Brain microvascular endothelial cell (primary cell): ENCODE results near the gene SMAD3.

Experiments
- DNase-seq: peaks from one replicate; pipeline ENCODE4 v3.0.0-alpha.2; 2020
- H3K27ac ChIP-seq: fragments of 250-450 bp; sonication (Bioruptor Pico); 2 replicates; pipeline ENCODE4 v1.5.1; 2020; ENCODE audit warnings: mild to moderate bottlenecking, moderate library complexity
- H3K27me3 ChIP-seq: fragments of 250-450 bp; sonication (Bioruptor Pico); replicated peaks from 2 replicates; pipeline ENCODE4 v1.5.1; 2020; ENCODE audit warnings: mild to moderate bottlenecking
- H3K36me3 ChIP-seq: fragments of 250-450 bp; sonication (Bioruptor Pico); replicated peaks from 2 replicates; pipeline ENCODE4 v1.5.1; 2020; ENCODE audit warnings: mild to moderate bottlenecking
- H3K4me3 ChIP-seq: 2 replicates; pipeline ENCODE4 v1.5.1; 2011; ENCODE audit warnings: low read depth, mild to moderate bottlenecking, control low read depth, low read length, moderate library complexity
- CTCF ChIP-seq: IDR thresholded peaks from 2 replicates; pipeline ENCODE4 v1.5.1; 2011; ENCODE audit warnings: low read depth, mild to moderate bottlenecking, moderate library complexity, low read length, control low read depth, inconsistent platforms; ENCODE audit errors: missing control alignments
- in situ Hi-C: cut with HindIII; loops from 2 replicates; pipeline ENCODE4 v1.10.0; 2017; ENCODE audit warnings: low sequenced_read_pairs, low pct_ligation_motif_present

The SMAD3 gene

DNA sequence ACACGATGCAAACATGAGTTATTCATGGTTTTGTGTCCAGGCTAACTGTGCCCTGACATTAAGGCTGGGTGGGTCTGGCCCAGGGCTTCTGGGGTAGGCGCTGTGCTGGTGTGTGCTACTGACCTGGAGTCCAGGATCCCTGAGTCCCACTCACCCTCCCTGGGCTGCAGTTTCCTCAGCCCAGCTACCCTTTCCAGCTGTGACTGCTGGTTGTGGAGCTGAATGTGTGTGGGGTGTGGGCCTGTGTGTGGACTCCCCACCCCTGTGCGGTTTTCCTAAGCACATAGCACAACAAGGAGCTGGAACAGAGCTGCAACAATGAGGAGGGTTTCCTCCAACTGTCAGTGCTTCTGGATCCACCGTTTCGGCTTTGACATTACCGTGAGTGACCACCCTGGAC, 38.0 kb downstream of the SMAD3 start:
- Histone ChIP-seq H3K27ac (peak overlapping the region; percentile 99), H3K36me3 (peaks cover 60% of the 10 kb centered on the region), H3K27me3 (no peaks in the 10 kb centered on the region), H3K4me3 (no peak overlapping the region)
- DNase-seq: no peak
- in situ Hi-C loops: no loop called here
- TF ChIP-seq CTCF: no peak

DNA sequence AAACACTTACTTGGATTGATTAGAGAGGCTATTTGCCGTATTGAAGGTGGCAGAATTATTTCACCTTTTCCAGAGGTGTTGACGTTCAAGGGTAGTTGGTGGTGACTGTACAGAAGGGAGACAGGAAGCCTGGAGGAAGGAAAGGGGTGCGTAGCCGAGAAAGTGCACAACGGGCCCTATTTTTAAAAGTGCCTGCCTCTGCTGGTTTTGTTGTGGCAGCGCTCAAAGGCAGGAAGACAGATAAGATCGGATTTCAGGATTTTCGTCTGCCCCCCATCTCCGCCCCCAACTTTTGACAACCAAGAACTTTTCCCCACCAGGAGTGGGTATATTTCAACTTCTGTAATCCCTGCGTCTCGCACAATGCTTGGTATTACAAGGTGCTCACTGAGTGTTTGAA, 38.5 kb downstream of the SMAD3 start:
- no peak for TF ChIP-seq CTCF
- no peak for DNase-seq
- in situ Hi-C loops: no loop called here
- no peaks in the 10 kb centered on the region for H3K27me3 ChIP-seq
- no peak overlapping the region for H3K4me3 ChIP-seq
- H3K36me3 ChIP-seq: peaks cover 57% of the 10 kb centered on the region
- H3K27ac ChIP-seq: peak overlapping the region; percentile 99

DNA sequence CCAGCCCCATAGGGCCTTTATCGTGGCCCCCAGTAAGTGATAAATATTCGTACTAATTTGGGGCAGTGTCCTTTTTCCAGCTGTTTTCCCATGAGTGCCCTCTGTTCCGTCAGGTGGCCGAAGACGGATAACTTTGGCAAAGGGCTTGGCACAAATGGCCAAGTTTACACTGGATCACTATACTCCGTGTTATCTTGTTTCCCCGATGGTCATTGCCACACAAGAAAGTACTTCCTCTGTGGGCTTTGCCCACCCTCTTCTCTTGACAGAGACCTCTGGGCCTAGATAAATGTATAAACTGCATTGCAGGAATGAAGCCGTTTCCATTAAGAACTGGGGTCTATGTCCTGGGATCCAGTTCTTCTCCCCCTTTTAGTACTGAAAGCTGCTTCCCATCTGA, 39.1 kb downstream of the SMAD3 start:
- peak overlapping the region; percentile 99 for H3K27ac ChIP-seq
- DNase-seq: no peak

GRCh38 chr15:67105065-67105951, 39.9 kb downstream of the SMAD3 start:
- Histone ChIP-seq H3K27me3 (no peaks in the 10 kb centered on the region), H3K36me3 (peaks cover 48% of the 10 kb centered on the region), H3K4me3 (no peak overlapping the region), H3K27ac (peak overlapping the region; percentile 99)
- peak; percentile 94 for DNase-seq
- peak; percentile 33 for TF ChIP-seq CTCF
- in situ Hi-C loops: no loop called here

More for the DNA sequence above, 39.1 kb downstream of the SMAD3 start:
- Histone ChIP-seq H3K4me3 (no peak overlapping the region), H3K27me3 (no peaks in the 10 kb centered on the region), H3K36me3 (peaks cover 51% of the 10 kb centered on the region)
- in situ Hi-C loops: no loop called here
- TF ChIP-seq CTCF: no peak

- H3K4me3 ChIP-seq: no peak overlapping the region
- peaks cover 42% of the 10 kb centered on the region for H3K36me3 ChIP-seq
- DNase-seq: no peak
- H3K27me3 ChIP-seq: no peaks in the 10 kb centered on the region
- in situ Hi-C loops: no loop called here
- peak overlapping the region; percentile 99 for H3K27ac ChIP-seq
- TF ChIP-seq CTCF: no peak
Observed at GRCh38 chr15:67105991-67106763, 40.8 kb downstream of the SMAD3 start.
